Progenitor cell of endocrine pancreas (in vitro differentiated cells): ENCODE results near the gene LBHD2. TPM values are rescaled to one million over a fixed set of nuclear protein-coding genes. Genes with fewer than 3 reads are reported as not detected.
A peak's percentile ranks its signal among the peaks of the same experiment; 100 is the strongest.

Experiments
- DNase-seq: peaks from one replicate; pipeline ENCODE4 v3.0.0; 2021; ENCODE audit warnings: low spot score; ENCODE audit not compliant: unreplicated experiment
- H3K27ac Mint-ChIP-seq: 2 replicates; pipeline ENCODE4 v1.8.0; 2021; ENCODE audit warnings: mild to moderate bottlenecking, moderate library complexity, mixed read lengths
- H3K27me3 Mint-ChIP-seq: 2 replicates; pipeline ENCODE4 v1.8.0; 2021; ENCODE audit warnings: mixed read lengths
- H3K36me3 Mint-ChIP-seq: 2 replicates; pipeline ENCODE4 v1.8.0; 2022; ENCODE audit warnings: mixed read lengths; ENCODE audit not compliant: insufficient read depth
- H3K4me1 Mint-ChIP-seq: 2 replicates; pipeline ENCODE4 v1.8.0; 2021; ENCODE audit warnings: low read depth, mixed read lengths
- H3K4me3 Mint-ChIP-seq: 2 replicates; pipeline ENCODE4 v1.8.0; 2021; ENCODE audit warnings: low read depth, mild to moderate bottlenecking, moderate library complexity, mixed read lengths
- H3K9me3 Mint-ChIP-seq: 2 replicates; pipeline ENCODE4 v1.8.0; 2021; ENCODE audit warnings: low read depth, mixed read lengths
- CTCF ChIP-seq: fragments of 200-600 bp; sonication (generic); IDR thresholded peaks from one replicate; pipeline ENCODE4 v1.5.0; 2021; ENCODE audit warnings: antibody characterized with exemption, mild to moderate bottlenecking; ENCODE audit not compliant: unreplicated experiment
- total RNA-seq: library from RNA; stranded (reverse); gene quantifications from 2 replicates; pipeline ENCODE4 v1.2.1, GENCODE V29; 2021

The LBHD2 gene
- total RNA-seq, 1 donor from 2014 or later: not detected

DNA sequence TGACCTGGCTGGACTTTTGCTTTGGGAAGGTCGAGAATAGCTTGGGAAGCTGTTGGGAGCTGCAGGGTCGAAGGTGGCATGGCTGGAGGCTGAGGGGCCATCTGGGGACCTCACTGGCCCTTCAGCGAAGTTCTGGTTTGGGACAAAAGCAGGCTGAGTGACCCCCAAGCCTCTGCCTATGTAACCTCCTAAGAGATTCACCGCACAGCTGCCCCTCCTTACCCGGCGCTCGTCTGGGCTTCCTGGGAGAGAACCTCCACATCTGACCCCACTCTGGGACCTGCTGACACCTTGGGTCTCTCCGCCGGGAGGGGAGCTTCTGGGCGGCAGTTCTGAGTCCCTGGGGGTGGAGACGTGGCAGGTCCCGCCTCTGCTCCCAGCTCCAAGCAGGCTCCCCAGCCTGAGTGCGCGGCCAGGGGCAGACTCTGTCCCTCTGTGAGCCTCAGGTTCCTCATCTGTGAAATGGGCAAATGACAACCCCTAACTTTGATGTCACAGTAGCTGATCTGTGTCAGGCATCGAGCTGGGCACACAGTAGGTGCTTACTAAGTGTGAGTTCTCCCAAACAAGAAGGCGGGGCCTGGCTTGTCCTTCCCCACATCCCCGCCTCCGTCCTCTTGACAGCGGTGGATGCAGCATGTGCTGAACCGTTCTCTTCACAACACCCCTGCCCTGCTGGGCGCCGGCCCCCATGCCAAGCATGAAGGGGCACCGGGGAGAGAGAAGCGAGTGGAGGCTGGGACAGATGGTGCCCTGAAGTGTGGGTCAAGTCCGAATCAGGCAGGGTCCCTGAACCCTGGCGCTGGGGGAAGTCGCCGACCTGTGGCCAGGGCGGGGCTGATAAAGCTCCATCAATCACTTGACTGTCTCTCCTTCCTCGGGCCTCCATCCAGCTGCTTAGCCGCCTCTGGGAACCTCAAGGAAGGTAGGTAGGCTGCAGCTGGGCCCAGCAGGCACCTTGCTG is 14.3 kb downstream of the LBHD2 start:
- Mint-ChIP-seq H3K4me3 (no peak overlapping the region), H3K27me3 (no peaks in the 10 kb centered on the region), H3K36me3 (peaks cover 2% of the 10 kb centered on the region), H3K9me3 (no peaks in the 10 kb centered on the region), H3K4me1 (peaks cover 35% of the 10 kb centered on the region), H3K27ac (no peak overlapping the region)
- TF ChIP-seq CTCF: no peak
- no peak for DNase-seq

- Mint-ChIP-seq H3K4me1 (peaks cover 32% of the 10 kb centered on the region), H3K27me3 (peaks cover 3% of the 10 kb centered on the region), H3K27ac (no peak overlapping the region), H3K36me3 (peaks cover 5% of the 10 kb centered on the region), H3K9me3 (no peaks in the 10 kb centered on the region), H3K4me3 (no peak overlapping the region)
- peak; percentile 45 for TF ChIP-seq CTCF
- DNase-seq: peak; percentile 42
Observed at GRCh38 chr14:103099081-103099732, 15.2 kb downstream of the LBHD2 start.

DNA sequence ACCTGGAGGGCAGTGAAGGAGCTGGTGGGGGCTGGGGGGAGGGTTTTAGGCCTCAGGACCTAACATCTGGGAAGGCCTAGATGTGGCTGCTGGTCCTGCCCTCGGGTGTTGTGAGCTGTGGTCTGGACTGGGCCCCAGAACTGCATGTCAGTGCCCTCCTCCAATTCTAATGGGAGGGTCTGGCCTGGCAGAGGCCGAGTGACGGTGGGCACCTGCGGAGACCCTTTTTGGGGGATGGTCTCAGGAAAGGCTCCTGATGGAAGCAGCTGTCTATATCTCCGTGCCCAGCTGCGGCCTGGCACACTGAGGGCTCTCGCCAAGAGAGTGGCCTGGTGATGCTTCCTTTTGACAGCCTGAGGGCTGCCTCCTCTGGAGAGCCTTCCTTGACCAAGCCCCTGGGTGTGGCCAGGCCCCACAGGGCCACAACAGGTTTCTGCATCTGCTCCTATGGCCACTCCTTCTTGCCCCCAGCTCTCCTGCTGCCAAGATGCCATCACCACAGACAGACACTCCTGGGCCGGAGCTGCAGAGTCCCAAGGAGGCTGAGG is 15.8 kb downstream of the LBHD2 start:
- Mint-ChIP-seq H3K4me3 (no peak overlapping the region), H3K27ac (no peak overlapping the region), H3K9me3 (no peaks in the 10 kb centered on the region), H3K36me3 (peaks cover 5% of the 10 kb centered on the region), H3K4me1 (peaks cover 28% of the 10 kb centered on the region), H3K27me3 (peaks cover 3% of the 10 kb centered on the region)
- TF ChIP-seq CTCF: no peak
- DNase-seq: no peak

DNA sequence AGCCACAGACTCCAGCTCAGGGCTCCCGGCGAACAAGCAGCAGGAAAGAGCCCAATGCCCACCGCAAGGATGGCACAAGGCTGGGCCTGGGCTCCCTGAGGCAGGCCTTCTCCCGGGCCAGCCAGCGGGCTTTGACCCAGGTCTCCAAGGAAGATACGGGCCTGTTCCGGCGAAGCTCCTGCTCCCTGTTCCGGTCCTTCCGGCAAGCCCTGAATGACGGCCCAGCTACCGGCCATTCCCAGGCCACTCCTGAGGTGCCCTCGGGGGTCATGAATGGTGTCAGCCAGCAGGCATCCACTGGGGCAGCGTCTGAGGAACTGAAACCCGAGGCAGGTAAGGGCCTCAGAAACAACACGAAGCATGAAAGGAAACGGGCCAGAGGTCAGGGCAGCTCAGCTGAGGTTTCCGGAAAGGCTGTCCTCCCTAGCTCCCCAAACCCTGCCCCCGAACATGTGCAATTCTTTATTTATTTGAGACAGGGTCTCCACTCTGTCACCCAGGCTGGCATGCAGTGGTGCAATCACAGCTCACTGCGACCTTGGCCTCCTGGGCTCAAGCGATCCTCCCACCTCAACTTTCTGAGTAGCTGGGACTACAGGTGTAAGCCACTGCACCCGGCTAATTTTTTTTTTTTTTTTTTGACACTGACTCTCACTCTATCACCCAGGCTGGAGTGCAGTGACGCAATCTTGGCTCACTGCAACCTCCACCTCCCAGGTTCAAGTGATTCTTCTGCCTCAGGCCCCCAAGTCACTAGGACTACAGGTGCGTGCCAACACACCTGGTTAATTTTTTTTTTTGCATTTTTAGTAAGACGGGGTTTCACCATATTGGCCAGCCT is 16.5 kb downstream of the LBHD2 start:
- no peak for DNase-seq
- Mint-ChIP-seq H3K9me3 (no peaks in the 10 kb centered on the region), H3K27ac (no peak overlapping the region), H3K4me1 (peaks cover 25% of the 10 kb centered on the region), H3K36me3 (peaks cover 5% of the 10 kb centered on the region), H3K4me3 (peak overlapping the region; percentile 42), H3K27me3 (peaks cover 6% of the 10 kb centered on the region)
- no peak for TF ChIP-seq CTCF
